Upper lobe of left lung (tissue), 4 donors: ENCODE measurements around the gene PLXNB1.

Experiments used
- CTCF ChIP-seq, 6 experiments: fragments of 450-650 bp in 4 of 6; fragments of 200-600 bp in 2 of 6; sonication (generic) in 2 of 6; IDR thresholded peaks; one replicate each; pipeline ENCODE4 v1.5.1; 2016 to 2019; ENCODE audit warnings: antibody characterized with exemption in 6 of 6
- EP300 ChIP-seq, 4 donors: sonication (generic); formaldehyde crosslinking; IDR thresholded peaks; one replicate each; pipeline ENCODE4 v1.5.1; 2017; ENCODE audit warnings: antibody characterized with exemption in 4 of 4, control low read depth in 2 of 4
- POLR2A ChIP-seq, 4 donors: fragments of 450-650 bp; IDR thresholded peaks; one replicate each; pipeline ENCODE4 v1.5.1; 2016 to 2017; ENCODE audit warnings: antibody characterized with exemption in 4 of 4, mild to moderate bottlenecking in 2 of 4

- TF ChIP-seq POLR2A (IDR thresholded peaks at IDR 0.05): no peak
- TF ChIP-seq CTCF (IDR thresholded peaks at IDR 0.05): no peak
- no peak for TF ChIP-seq EP300 (IDR thresholded peaks at IDR 0.05)
Observed at GRCh38 chr3:48364840-48365239, 65.0 kb downstream of the PLXNB1 start.
